Osteocyte (in vitro differentiated cells): Measurements from ENCODE around the gene ZSWIM4. TPM values are rescaled to one million over a fixed set of nuclear protein-coding genes. Genes with fewer than 3 reads are reported as not detected.

Experiments used
- DNase-seq: peaks from one replicate; pipeline ENCODE4 v3.0.0; 2021; ENCODE audit warnings: mixed read lengths; ENCODE audit not compliant: unreplicated experiment; ENCODE audit errors: extremely low spot score
- H3K27ac Mint-ChIP-seq: one replicate; pipeline ENCODE4 v1.8.0; 2021; ENCODE audit warnings: mild to moderate bottlenecking, mixed read lengths; ENCODE audit not compliant: unreplicated experiment
- H3K27me3 Mint-ChIP-seq: one replicate; pipeline ENCODE4 v1.8.0; 2021; ENCODE audit warnings: mixed read lengths; ENCODE audit not compliant: unreplicated experiment
- H3K36me3 Mint-ChIP-seq: one replicate; pipeline ENCODE4 v1.8.0; 2021; ENCODE audit warnings: mixed read lengths; ENCODE audit not compliant: unreplicated experiment
- H3K4me1 Mint-ChIP-seq: one replicate; pipeline ENCODE4 v1.8.0; 2021; ENCODE audit warnings: mixed read lengths; ENCODE audit not compliant: unreplicated experiment
- H3K4me3 Mint-ChIP-seq: one replicate; pipeline ENCODE4 v1.8.0; 2021; ENCODE audit warnings: mild to moderate bottlenecking, moderate library complexity, mixed read lengths; ENCODE audit not compliant: unreplicated experiment
- H3K9me3 Mint-ChIP-seq: one replicate; pipeline ENCODE4 v1.8.0; 2021; ENCODE audit warnings: mixed read lengths; ENCODE audit not compliant: unreplicated experiment
- total RNA-seq: library from RNA; stranded (reverse); gene quantifications from 2 replicates; pipeline ENCODE4 v1.2.1, GENCODE V29; 2021
- TF ChIP-seq, protein P1 (sequence below): fragments of 200-600 bp; sonication (generic); IDR thresholded peaks from 2 replicates; pipeline ENCODE4 v1.5.0; 2021; ENCODE audit warnings: antibody characterized with exemption, mild to moderate bottlenecking, moderate library complexity

ZSWIM4 gene
- total RNA-seq, 1 donor from 2014 or later = 15.1 TPM

- no peak overlapping the region for H3K27ac Mint-ChIP-seq
- DNase-seq = no peak
- no peaks in the 10 kb centered on the region for H3K27me3 Mint-ChIP-seq
- H3K9me3 Mint-ChIP-seq = no peaks in the 10 kb centered on the region
- peak overlapping the region; percentile 63 for H3K4me3 Mint-ChIP-seq
- peaks cover 10% of the 10 kb centered on the region for H3K36me3 Mint-ChIP-seq
- H3K4me1 Mint-ChIP-seq = peaks cover 13% of the 10 kb centered on the region
- TF ChIP-seq, protein P1, sequence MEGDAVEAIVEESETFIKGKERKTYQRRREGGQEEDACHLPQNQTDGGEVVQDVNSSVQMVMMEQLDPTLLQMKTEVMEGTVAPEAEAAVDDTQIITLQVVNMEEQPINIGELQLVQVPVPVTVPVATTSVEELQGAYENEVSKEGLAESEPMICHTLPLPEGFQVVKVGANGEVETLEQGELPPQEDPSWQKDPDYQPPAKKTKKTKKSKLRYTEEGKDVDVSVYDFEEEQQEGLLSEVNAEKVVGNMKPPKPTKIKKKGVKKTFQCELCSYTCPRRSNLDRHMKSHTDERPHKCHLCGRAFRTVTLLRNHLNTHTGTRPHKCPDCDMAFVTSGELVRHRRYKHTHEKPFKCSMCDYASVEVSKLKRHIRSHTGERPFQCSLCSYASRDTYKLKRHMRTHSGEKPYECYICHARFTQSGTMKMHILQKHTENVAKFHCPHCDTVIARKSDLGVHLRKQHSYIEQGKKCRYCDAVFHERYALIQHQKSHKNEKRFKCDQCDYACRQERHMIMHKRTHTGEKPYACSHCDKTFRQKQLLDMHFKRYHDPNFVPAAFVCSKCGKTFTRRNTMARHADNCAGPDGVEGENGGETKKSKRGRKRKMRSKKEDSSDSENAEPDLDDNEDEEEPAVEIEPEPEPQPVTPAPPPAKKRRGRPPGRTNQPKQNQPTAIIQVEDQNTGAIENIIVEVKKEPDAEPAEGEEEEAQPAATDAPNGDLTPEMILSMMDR = no peak
Measured at GRCh38 chr19:13763265-13763664, 32.0 kb upstream of the ZSWIM4 start.

DNA sequence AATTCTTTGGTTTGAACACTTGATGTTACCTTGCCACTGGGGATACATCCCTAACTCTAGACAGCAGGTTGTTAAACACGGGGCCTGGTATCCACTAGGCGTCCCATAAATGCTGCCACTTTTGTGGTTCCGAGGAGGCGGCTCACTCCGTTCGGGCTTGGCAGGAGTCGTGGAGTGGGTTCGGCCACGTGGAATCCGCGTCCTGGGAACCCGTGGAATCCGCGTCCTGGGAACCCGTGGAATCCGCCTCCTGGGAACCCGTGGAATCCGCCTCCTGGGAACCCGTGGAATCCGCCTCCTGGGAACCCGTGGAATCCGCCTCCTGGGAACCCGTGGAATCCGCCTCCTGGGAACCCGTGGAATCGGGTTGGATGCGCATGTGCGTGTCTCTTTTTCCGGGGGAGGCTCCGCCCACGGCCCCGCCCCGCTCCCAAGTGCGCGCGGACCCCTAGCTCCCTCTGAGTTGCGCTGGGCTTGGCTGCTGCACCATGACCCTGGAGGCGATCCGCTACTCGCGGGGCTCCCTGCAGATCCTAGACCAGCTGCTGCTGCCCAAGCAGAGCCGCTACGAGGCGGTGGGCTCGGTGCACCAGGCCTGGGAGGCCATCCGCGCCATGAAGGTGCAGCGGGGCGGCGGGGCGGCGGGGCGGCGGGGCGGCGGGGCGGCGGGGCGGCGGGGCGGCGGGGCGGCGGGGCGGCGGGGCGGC is 31.0 kb upstream of the ZSWIM4 start, which contains the start of gene MRI1:
Gene MRI1, plus strand, starts transcription at position 422 of the 707 bp plus-strand sequence. Its CDS starts 67 bp downstream, at position 489.
- Mint-ChIP-seq H3K4me1 (peaks cover 13% of the 10 kb centered on the region), H3K36me3 (peaks cover 8% of the 10 kb centered on the region), H3K4me3 (peak within 1 kb of the TSS; percentile 76), H3K9me3 (no peaks in the 10 kb centered on the region), H3K27me3 (no peaks in the 10 kb centered on the region), H3K27ac (peak within 1 kb of the TSS; percentile 62)
- TF ChIP-seq, protein P1 = no peak
- no peak for DNase-seq

GRCh38 chr19:13764821-13765394 is 30.3 kb upstream of the ZSWIM4 start:
- DNase-seq = no peak
- H3K4me3 Mint-ChIP-seq = peak overlapping the region; percentile 76

GRCh38 chr19:13765395-13766094 is 29.7 kb upstream of the ZSWIM4 start:
- TF ChIP-seq, protein P1 = no peak
- Mint-ChIP-seq H3K27me3 (no peaks in the 10 kb centered on the region), H3K9me3 (no peaks in the 10 kb centered on the region), H3K4me1 (peaks cover 13% of the 10 kb centered on the region), H3K27ac (peak overlapping the region; percentile 62), H3K4me3 (peak overlapping the region; percentile 76), H3K36me3 (peaks cover 11% of the 10 kb centered on the region)
- no peak for DNase-seq

More at GRCh38 chr19:13764821-13765394, 30.3 kb upstream of the ZSWIM4 start:
- Mint-ChIP-seq H3K4me1 (peaks cover 13% of the 10 kb centered on the region), H3K27ac (peak overlapping the region; percentile 62), H3K36me3 (peaks cover 10% of the 10 kb centered on the region), H3K27me3 (no peaks in the 10 kb centered on the region), H3K9me3 (no peaks in the 10 kb centered on the region)
- TF ChIP-seq, protein P1 = no peak

DNA sequence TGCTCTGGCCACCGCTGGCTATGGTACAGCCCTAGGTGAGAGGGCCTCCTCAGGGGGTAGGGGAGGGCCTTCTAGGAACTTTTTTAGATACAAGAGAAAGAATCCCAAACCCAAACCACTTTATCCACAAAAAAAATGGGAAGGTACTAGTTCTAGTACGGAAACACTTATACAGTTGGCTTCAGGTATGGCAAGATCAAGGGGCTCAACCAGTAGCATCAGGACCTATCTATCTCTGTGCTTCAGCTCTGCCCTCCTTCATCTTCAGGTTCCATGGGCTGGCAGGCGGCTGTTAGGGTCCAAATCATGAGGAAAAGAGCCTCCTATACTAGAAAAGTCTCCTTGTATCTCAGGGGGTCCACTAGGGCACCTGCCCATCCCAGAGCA is 29.2 kb upstream of the ZSWIM4 start:
- no peaks in the 10 kb centered on the region for H3K27me3 Mint-ChIP-seq
- peaks cover 13% of the 10 kb centered on the region for H3K4me1 Mint-ChIP-seq
- no peaks in the 10 kb centered on the region for H3K9me3 Mint-ChIP-seq
- H3K4me3 Mint-ChIP-seq = peak overlapping the region; percentile 76
- no peak overlapping the region for H3K27ac Mint-ChIP-seq
- DNase-seq = no peak
- H3K36me3 Mint-ChIP-seq = peaks cover 9% of the 10 kb centered on the region
- TF ChIP-seq, protein P1 = no peak
